WTC11 (cell line): ENCODE data around the gene SHISA9.

Experiments
- CTCF ChIP-seq: fragments of 200-600 bp; IDR thresholded peaks from 2 replicates; pipeline ENCODE4 v1.8.0; 2022; ENCODE audit warnings: antibody characterized with exemption
- ESRRA ChIP-seq: sonication (generic); formaldehyde crosslinking; IDR thresholded peaks from 2 replicates; pipeline ENCODE4 v1.8.1; 2022; ENCODE audit warnings: mild to moderate bottlenecking, missing genetic modification reagents, borderline replicate concordance
- MAX ChIP-seq: sonication (generic); formaldehyde crosslinking; IDR thresholded peaks from 2 replicates; pipeline ENCODE4 v1.8.0; 2022; ENCODE audit warnings: mild to moderate bottlenecking, missing genetic modification reagents
- USF2 ChIP-seq: sonication (generic); formaldehyde crosslinking; IDR thresholded peaks from 2 replicates; pipeline ENCODE4 v1.8.1; 2023; ENCODE audit warnings: mild to moderate bottlenecking, missing genetic modification reagents, moderate library complexity

GRCh38 chr16:13186813-13187212, 285.4 kb downstream of the SHISA9 start:
- TF ChIP-seq CTCF, result no peak
- TF ChIP-seq MAX, result no peak
- TF ChIP-seq ESRRA (CRISPR knock-in tag), result no peak
- TF ChIP-seq USF2 (CRISPR knock-in tag), result no peak
